ENCODE results near the gene TMEM9. TPM values are rescaled to one million over a fixed set of nuclear protein-coding genes. Genes with fewer than 3 reads are reported as not detected.
A peak's percentile ranks its signal among the peaks of the same experiment; 100 is the strongest.

Gene TMEM9
- total RNA-seq, 1 experiment from 2014 or later: 435 TPM

- Histone ChIP-seq H3K9me2 (replicated peaks; ENCODE audit: low read length) (no peaks in the 10 kb centered on the region), H3K4me3 (ENCODE audit: low read length) (peak overlapping the region; percentile 70), H3K4me2 (ENCODE audit: low read length) (peak overlapping the region; percentile 87), H3K36me3 (ENCODE audit: low read depth, low read length) (no peaks in the 10 kb centered on the region), H3K79me2 (ENCODE audit: low read length) (no peaks in the 10 kb centered on the region), H3K9me3 (ENCODE audit: low read length) (no peaks in the 10 kb centered on the region), H3K9ac (ENCODE audit: low read length) (no peak overlapping the region), H3K4me1 (ENCODE audit: insufficient read depth, low read length) (peaks cover 18% of the 10 kb centered on the region), H2AFZ (ENCODE audit: low read length) (peak overlapping the region; percentile 90), H3F3A (ENCODE audit: low read length, unreplicated experiment) (no peaks in the 10 kb centered on the region), H4K20me1 (ENCODE audit: low read length) (no peaks in the 10 kb centered on the region), H3K27me3 (ENCODE audit: low read length) (peaks cover 6% of the 10 kb centered on the region; the same call in 1 of the 2 replicates), H3K27ac (ENCODE audit: low read length) (no peak overlapping the region)
- BruUV-seq (replicated peaks): TSS peak; percentile 87
- DNase-seq (no peak), ATAC-seq (no peak)
- intact Hi-C loops (cut with micrococcal nuclease): loop anchor here (1.0 to 2.0 kb wide), 5 partner anchors 16 to 61 kb away; partner anchors contain the start of genes ASCL5 and TMEM9
- TF ChIP-seq CTCF (conservative IDR thresholded peaks at IDR 0.05; ENCODE audit: low read depth, low read length) (no peak), EZH2phosphoT487 (IDR thresholded peaks at IDR 0.05; ENCODE audit: borderline replicate concordance, low read length) (no peak), EZH2 (IDR thresholded peaks at IDR 0.05; ENCODE audit: low read length, unreplicated experiment) (no peak)
- ChIA-PET POLR2A (ENCODE audit: unreplicated experiment) (no interaction called here), CTCF (interaction anchor here (0.8 kb wide), 1 partner anchor 32 kb away, joined by 6 read pairs; no protein-coding TSS in a partner anchor)
Measured at GRCh38 chr1:201169971-201170532, 15.8 kb upstream of the TMEM9 start.

GRCh38 chr1:201169203-201169602 is 14.9 kb upstream of the TMEM9 start:
- Histone ChIP-seq H3K79me2 (ENCODE audit: low read length) (no peaks in the 10 kb centered on the region), H3K4me1 (ENCODE audit: insufficient read depth, low read length) (peaks cover 18% of the 10 kb centered on the region), H3F3A (ENCODE audit: low read length, unreplicated experiment) (no peaks in the 10 kb centered on the region), H3K4me2 (ENCODE audit: low read length) (no peak overlapping the region), H3K9ac (ENCODE audit: low read length) (no peak overlapping the region), H3K27me3 (ENCODE audit: low read length) (peaks cover 13% of the 10 kb centered on the region; the same call in 1 of the 2 replicates), H3K4me3 (ENCODE audit: low read length) (no peak overlapping the region), H2AFZ (ENCODE audit: low read length) (no peak overlapping the region), H3K27ac (ENCODE audit: low read length) (no peak overlapping the region), H3K9me3 (ENCODE audit: low read length) (no peaks in the 10 kb centered on the region), H4K20me1 (ENCODE audit: low read length) (no peaks in the 10 kb centered on the region), H3K36me3 (ENCODE audit: low read depth, low read length) (no peaks in the 10 kb centered on the region), H3K9me2 (replicated peaks; ENCODE audit: low read length) (no peaks in the 10 kb centered on the region)
- intact Hi-C loops (cut with micrococcal nuclease): no loop called here
- ChIA-PET CTCF (interaction anchor here (0.6 kb wide), 1 partner anchor 32 kb away, joined by 4 read pairs; no protein-coding TSS in a partner anchor), POLR2A (ENCODE audit: unreplicated experiment) (interaction anchor here (0.5 to 0.6 kb wide), 2 partner anchors 46 to 135 kb away, joined by 4 to 5 read pairs; no protein-coding TSS in a partner anchor)
- ATAC-seq (no peak), DNase-seq (no peak)
- no peak for TF ChIP-seq EZH2phosphoT487 (IDR thresholded peaks at IDR 0.05; ENCODE audit: borderline replicate concordance, low read length)
- no peak for TF ChIP-seq EZH2 (IDR thresholded peaks at IDR 0.05; ENCODE audit: low read length, unreplicated experiment)
- BruUV-seq (replicated peaks): no TSS peak

- POLR2A ChIA-PET (ENCODE audit: unreplicated experiment): no interaction called here
- no peak overlapping the region for H3K4me2 ChIP-seq (ENCODE audit: low read length)
- no peaks in the 10 kb centered on the region for H4K20me1 ChIP-seq (ENCODE audit: low read length)
- H3F3A ChIP-seq (ENCODE audit: low read length, unreplicated experiment): no peaks in the 10 kb centered on the region
- no peaks in the 10 kb centered on the region for H3K36me3 ChIP-seq (ENCODE audit: low read depth, low read length)
- no peak for ATAC-seq
- no peaks in the 10 kb centered on the region for H3K9me3 ChIP-seq (ENCODE audit: low read length)
- H3K27me3 ChIP-seq (ENCODE audit: low read length): peaks cover 18% of the 10 kb centered on the region; the same call in 1 of the 2 replicates
- H3K27ac ChIP-seq (ENCODE audit: low read length): no peak overlapping the region
- no peaks in the 10 kb centered on the region for H3K9me2 ChIP-seq (replicated peaks; ENCODE audit: low read length)
- no peaks in the 10 kb centered on the region for H3K79me2 ChIP-seq (ENCODE audit: low read length)
- TF ChIP-seq CTCF (conservative IDR thresholded peaks at IDR 0.05; ENCODE audit: low read depth, low read length) (no peak), EZH2 (IDR thresholded peaks at IDR 0.05; ENCODE audit: low read length, unreplicated experiment) (no peak), EZH2phosphoT487 (IDR thresholded peaks at IDR 0.05; ENCODE audit: borderline replicate concordance, low read length) (no peak)
- BruUV-seq (replicated peaks): no TSS peak
- H3K4me3 ChIP-seq (ENCODE audit: low read length): no peak overlapping the region
- H3K9ac ChIP-seq (ENCODE audit: low read length): no peak overlapping the region
- no peak for DNase-seq
- H2AFZ ChIP-seq (ENCODE audit: low read length): no peak overlapping the region
- peaks cover 11% of the 10 kb centered on the region for H3K4me1 ChIP-seq (ENCODE audit: insufficient read depth, low read length)
- intact Hi-C loops (cut with micrococcal nuclease): no loop called here
- CTCF ChIA-PET: interaction anchor here (0.6 kb wide), 2 partner anchors 56 to 158 kb away, joined by 3 read pairs; no protein-coding TSS in a partner anchor
Measured at GRCh38 chr1:201167041-201167991, 13.0 kb upstream of the TMEM9 start.
